ENCODE results near the gene SUN1.

- TF ChIP-seq BRCA1 (IDR thresholded peaks at IDR 0.05; ENCODE audit: low read depth, low read length) (no peak), REST (IDR thresholded peaks at IDR 0.05; ENCODE audit: low read depth, low read length) (no peak), POLR2A (IDR thresholded peaks at IDR 0.05; ENCODE audit: low read depth, low read length) (peak; percentile 50; the same call in 1 of the 2 replicates), JUNB (IDR thresholded peaks at IDR 0.05) (no peak), JUND (IDR thresholded peaks at IDR 0.05; ENCODE audit: low read depth, low read length) (no peak)
- TF ChIP-seq, protein P1, sequence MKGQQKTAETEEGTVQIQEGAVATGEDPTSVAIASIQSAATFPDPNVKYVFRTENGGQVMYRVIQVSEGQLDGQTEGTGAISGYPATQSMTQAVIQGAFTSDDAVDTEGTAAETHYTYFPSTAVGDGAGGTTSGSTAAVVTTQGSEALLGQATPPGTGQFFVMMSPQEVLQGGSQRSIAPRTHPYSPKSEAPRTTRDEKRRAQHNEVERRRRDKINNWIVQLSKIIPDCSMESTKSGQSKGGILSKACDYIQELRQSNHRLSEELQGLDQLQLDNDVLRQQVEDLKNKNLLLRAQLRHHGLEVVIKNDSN (IDR thresholded peaks at IDR 0.05; ENCODE audit: borderline replicate concordance, extremely low read length, insufficient read depth, low read depth, low read length) = no peak
Measured at GRCh38 chr7:897771-898376, 65.6 kb downstream of the SUN1 start.
